GM19035 (cell line): ENCODE results near the gene PODN.

ENCODE experiments used
- ATAC-seq: cut with Tn5 transposase; IDR thresholded peaks from one replicate; pipeline ENCODE4 v1.9.1; 2021; ENCODE audit not compliant: unreplicated experiment

The PODN gene

GRCh38 chr1:53061859-53062707 is at the start of gene PODN:
Gene PODN (plus strand): TSS chr1:53062213. CDS start chr1:53069856, 7,643 bp downstream.
- ATAC-seq, result no peak

GRCh38 chr1:53014791-53015507 is 47.1 kb upstream of the PODN start:
- ATAC-seq, result peak; percentile 80

GRCh38 chr1:53015508-53015860 is 46.5 kb upstream of the PODN start:
- no peak for ATAC-seq

GRCh38 chr1:53016705-53017104 is 45.3 kb upstream of the PODN start:
- ATAC-seq, result no peak

GRCh38 chr1:53020588-53020987 is 41.4 kb upstream of the PODN start:
- no peak for ATAC-seq

- no peak for ATAC-seq
These were observed 39.8 kb upstream of the PODN start for GRCh38 chr1:53022179-53022578.

GRCh38 chr1:53023546-53023945 is 38.5 kb upstream of the PODN start:
- ATAC-seq, result no peak

- no peak for ATAC-seq
These were observed 37.9 kb upstream of the PODN start for GRCh38 chr1:53024117-53024516.

- no peak for ATAC-seq
These were observed 36.8 kb upstream of the PODN start for GRCh38 chr1:53025034-53025768.

- no peak for ATAC-seq
These were observed 36.3 kb upstream of the PODN start for GRCh38 chr1:53025769-53026112.

- no peak for ATAC-seq
These were observed 35.8 kb upstream of the PODN start for GRCh38 chr1:53026254-53026653.

- no peak for ATAC-seq
These were observed 30.3 kb upstream of the PODN start for GRCh38 chr1:53031732-53032131.

- ATAC-seq, result no peak
These were observed 24.9 kb upstream of the PODN start for GRCh38 chr1:53037159-53037558.

GRCh38 chr1:53038566-53038965 is 23.4 kb upstream of the PODN start:
- no peak for ATAC-seq

- no peak for ATAC-seq
These were observed 18.7 kb upstream of the PODN start for GRCh38 chr1:53043271-53043670.

GRCh38 chr1:53044926-53045325 is 17.1 kb upstream of the PODN start:
- no peak for ATAC-seq

- ATAC-seq, result no peak
These were observed 15.1 kb upstream of the PODN start for GRCh38 chr1:53046930-53047329.

- ATAC-seq, result no peak
These were observed 14.0 kb upstream of the PODN start for GRCh38 chr1:53047737-53048736.

- no peak for ATAC-seq
These were observed 12.9 kb upstream of the PODN start for GRCh38 chr1:53048960-53049573.

- ATAC-seq, result no peak
These were observed 12.4 kb upstream of the PODN start for GRCh38 chr1:53049574-53049967.
